Pancreas (tissue), 10 donors: ENCODE data around the gene SIRT4. TPM values are rescaled to one million over a fixed set of nuclear protein-coding genes. Genes with fewer than 3 reads are reported as not detected.
"Not testable (repeated sequence)": the region's sequence is repeated elsewhere in the genome, so short reads cannot be mapped to it uniquely, and the experiment has no call there.

Experiments
- ATAC-seq, 4 donors: fragments of 200-7000 bp; cut with Tn5 transposase; one replicate each; pipeline versions ENCODE4 v1.8.0 to v1.9.1; 2020; ENCODE audit warnings: mild to moderate bottlenecking in 4 of 4, moderate library complexity in 4 of 4
- DNase-seq, 6 donors: peaks; one replicate each; pipeline ENCODE4 v3.0.0-alpha.2; 2020
- FAIRE-seq: peaks from 2 replicates; lab custom pipeline; 2012; peaks lifted over from hg19 to GRCh38; lab: Jason Lieb, UNC
- H3K27ac ChIP-seq, 4 donors: fragments of 200-600 bp; sonication (generic); 1 replicate in 3 of 4; 2 replicates in 1 of 4; pipeline versions ENCODE4 v1.5.0 to v1.8.0; 2020
- H3K27me3 ChIP-seq, 4 donors: fragments of 200-600 bp; one replicate each; pipeline ENCODE4 v1.8.0; 2021
- H3K36me3 ChIP-seq, 3 donors: fragments of 200-600 bp; sonication (generic) in 1 of 3; one replicate each; pipeline versions ENCODE4 v1.5.0 to v1.8.0; 2020 to 2021
- H3K4me1 ChIP-seq, 3 donors: fragments of 200-600 bp; one replicate each; pipeline ENCODE4 v1.8.0; 2021
- H3K4me3 ChIP-seq, 4 donors: fragments of 200-600 bp; sonication (generic) in 2 of 4; one replicate each; pipeline versions ENCODE4 v1.5.0 to v1.8.0; 2020 to 2021
- H3K9me3 ChIP-seq, 4 donors: fragments of 200-600 bp; one replicate each; pipeline ENCODE4 v1.8.0; 2021
- CTCF ChIP-seq, 4 donors: fragments of 200-600 bp; sonication (generic) in 3 of 4; IDR thresholded peaks; one replicate each; pipeline versions ENCODE4 v1.5.0 to v1.8.0; 2021; ENCODE audit warnings: antibody characterized with exemption in 4 of 4
- WGBS, 2 donors: extraction: QIAGEN DNeasy Blood & Tissue Kit; methylation state at CpG; one replicate each; pipeline ENCODE4 v1.1.7; 2013; 5-methylcytosine and 5-hydroxymethylcytosine counted together
- intact Hi-C, 3 donors: fragments of 100-400 bp; cut with DNase I; formaldehyde crosslinking; loops; one replicate each; pipeline versions ENCODE4 v1.11.1 to v1.14.2; 2022
- polyA plus RNA-seq, 2 donors: library from polyadenylated mRNA; stranded (reverse); fragments of 200-250 nt; gene quantifications; one replicate each; pipeline ENCODE4 v1.2.3, GENCODE V29; 2013
- total RNA-seq, 6 donors: library from RNA; stranded (reverse); fragmentation: NEBNext Ultra II Directional in 4 of 6; extraction: Animal tissue kit (Norgen Biotek cat#: 25700) in 4 of 6; gene quantifications; one replicate each; pipeline versions ENCODE4 v1.2.1 to v1.2.4, GENCODE V29; 2021 to 2023
- donor health status: healthy with polysubstance abuse.
- donor health status: DM: no; HTN: no; CAD: no; lungs with moderate emphysema.
- donor health status: DM: no; HTN: no; CAD: no.
- donor health status: control.
- donor health status: control.
- donor health status: Bipolar disorder and iron deficiency.
- donor health status: DM: yes; HTN: yes; CAD: no.
- donor health status: DM: no; HTN: no; CAD: no.
- donor health status: DM: no; HTN: no; CAD: no.
- donor health status: DM: yes; HTN: yes; CAD: no.

The SIRT4 gene
- total and polyA plus RNA-seq, 8 donors, result 0.56 to 2.4 (median 1.5) TPM

GRCh38 chr12:120332041-120332440 is 29.9 kb downstream of the SIRT4 start:
- DNase-seq (peak in 3 of 6 donors; percentile 15 to 51 (median 47)), ATAC-seq (peak; percentile 16 to 36 (median 28)), FAIRE-seq (no peak)
- Histone ChIP-seq H3K27ac (peak overlapping the region; percentile 79 to 91 (median 90)), H3K36me3 (no peaks in the 10 kb centered on the region), H3K4me3 (peak overlapping the region in 1 of 4 donors; percentile 0), H3K9me3 (no peaks in the 10 kb centered on the region), H3K27me3 (no peaks in the 10 kb centered on the region), H3K4me1 (peaks cover 7 to 25% (median 23%) of the 10 kb centered on the region in 3 donors)
- WGBS, 2 donors, result 32 to 37% methylated on average over 5 of the region's 5 CpGs
- TF ChIP-seq CTCF (IDR thresholded peaks at IDR 0.05), result no peak
- intact Hi-C loops, result no loop called here

- intact Hi-C loops, result no loop called here
- no peaks in the 10 kb centered on the region for H3K9me3 ChIP-seq
- no peak for FAIRE-seq
These were observed 30.4 kb downstream of the SIRT4 start for GRCh38 chr12:120332523-120332922.

GRCh38 chr12:120335447-120335846 is 33.3 kb downstream of the SIRT4 start:
- peak overlapping the region in 1 of 4 donors; percentile 17 for H3K27ac ChIP-seq
- not testable (repeated sequence) for FAIRE-seq

More at GRCh38 chr12:120332523-120332922, 30.4 kb downstream of the SIRT4 start:
- no peaks in the 10 kb centered on the region for H3K27me3 ChIP-seq
- peaks cover 7 to 25% (median 23%) of the 10 kb centered on the region in 3 donors for H3K4me1 ChIP-seq
- H3K27ac ChIP-seq, result peak overlapping the region; percentile 79 to 91 (median 90)
- 30 to 43% methylated on average over 6 of the region's 7 CpGs for WGBS, 2 donors
- peak overlapping the region in 1 of 4 donors; percentile 0 for H3K4me3 ChIP-seq
- TF ChIP-seq CTCF (IDR thresholded peaks at IDR 0.05), result no peak
- peak; percentile 73 to 83 (median 79) for ATAC-seq
- DNase-seq, result peak in 5 of 6 donors; percentile 80 to 93 (median 84)
- no peaks in the 10 kb centered on the region for H3K36me3 ChIP-seq

GRCh38 chr12:120336392-120336791 is 34.3 kb downstream of the SIRT4 start:
- H3K9me3 ChIP-seq, FAIRE-seq, intact Hi-C loops, H3K4me3 ChIP-seq, DNase-seq, ATAC-seq, H3K4me1 ChIP-seq, H3K36me3 ChIP-seq, H3K27me3 ChIP-seq, H3K27ac ChIP-seq: not testable (repeated sequence)
- 91 to 94% methylated on average over 2 of the region's 2 CpGs for WGBS, 2 donors

More at GRCh38 chr12:120335447-120335846, 33.3 kb downstream of the SIRT4 start:
- peaks cover 3 to 15% (median 13%) of the 10 kb centered on the region in 3 donors for H3K4me1 ChIP-seq
- H3K27me3 ChIP-seq, intact Hi-C loops, H3K36me3 ChIP-seq, ATAC-seq, H3K4me3 ChIP-seq, H3K9me3 ChIP-seq: not testable (repeated sequence)
- TF ChIP-seq CTCF (IDR thresholded peaks at IDR 0.05), result peak; percentile 51 to 66 (median 64)
- DNase-seq, result peak; percentile 68 to 90 (median 82)
- 15 to 19% methylated on average over 12 of the region's 12 CpGs for WGBS, 2 donors

GRCh38 chr12:120337730-120338129 is 35.6 kb downstream of the SIRT4 start:
- FAIRE-seq, result no peak
- H3K9me3 ChIP-seq, result no peaks in the 10 kb centered on the region
- H3K4me1 ChIP-seq, result no peaks in the 10 kb centered on the region
- H3K4me3 ChIP-seq, result no peak overlapping the region
- no peak for DNase-seq
- no peaks in the 10 kb centered on the region for H3K27me3 ChIP-seq
- no peak overlapping the region for H3K27ac ChIP-seq
- no peak for TF ChIP-seq CTCF (IDR thresholded peaks at IDR 0.05)
- intact Hi-C loops, result no loop called here
- ATAC-seq, result no peak
- 90 to 96% methylated on average over 2 of the region's 2 CpGs for WGBS, 2 donors
- H3K36me3 ChIP-seq, result no peaks in the 10 kb centered on the region
